Left colon (tissue), 2 donors: ENCODE results near the gene CAVIN2. TPM values are rescaled to one million over a fixed set of nuclear protein-coding genes. Genes with fewer than 3 reads are reported as not detected.

Source experiments
- ATAC-seq: fragments of 200-7000 bp; cut with Tn5 transposase; one replicate; pipeline ENCODE4 v1.9.1; 2020; ENCODE audit warnings: mild to moderate bottlenecking, moderate library complexity
- DNase-seq, 2 donors: peaks; one replicate each; pipeline ENCODE4 v3.0.0-alpha.2; 2020
- intact Hi-C, 2 donors: fragments of 100-400 bp; cut with DNase I in 1 of 2; cut with micrococcal nuclease in 1 of 2; formaldehyde crosslinking; loops; one replicate each; pipeline versions ENCODE4 v1.11.2 to v1.14.0; 2022; cut with DNase I, micrococcal nuclease
- long read RNA-seq: library from polyadenylated mRNA; unstranded; transcript quantifications from one replicate; pipeline ENCODE4 v2.0.0, GENCODE V29; 2021
- total RNA-seq, 2 donors: library from RNA; stranded (reverse); fragmentation: NEBNext Ultra II Directional; extraction: Animal tissue kit (Norgen Biotek cat#: 25700); gene quantifications; one replicate each; pipeline ENCODE4 v1.2.1, GENCODE V29; 2021
- donor health status: DM: no; HTN: no; CAD: no.
- donor health status: DM: yes; HTN: yes; CAD: no.

CAVIN2 gene
- 10 to 100 TPM in 1 of 2 donors, 1 to 10 TPM in 1; 9.6 to 16.2 TPM for total RNA-seq
- long read RNA-seq, transcript CAVIN2-201 (2 exons, 3,229 nt) = major isoform, 43 of 48 reads
- long read RNA-seq, partial matches to known transcripts = 0 of 48 reads
- long read RNA-seq, other reads (novel, unspliced or antisense) = 5 of 48 reads

GRCh38 chr2:191846515-191847476, at the start of gene CAVIN2:
TSS of gene CAVIN2 (minus strand) at chr2:191847088. CDS start at chr2:191846925, 163 bp downstream.
- ATAC-seq (peak; percentile 82), DNase-seq (peak; percentile 45 to 63)
- intact Hi-C loops = no loop called here

- intact Hi-C loops = no loop called here
- ATAC-seq (no peak), DNase-seq (no peak)
Observed at GRCh38 chr2:191895743-191896142, 48.9 kb upstream of the CAVIN2 start.

- ATAC-seq (no peak), DNase-seq (no peak)
- intact Hi-C loops = no loop called here
Observed at GRCh38 chr2:191895195-191895594, 48.3 kb upstream of the CAVIN2 start.

- ATAC-seq (no peak), DNase-seq (no peak)
- intact Hi-C loops = no loop called here
Observed at GRCh38 chr2:191894681-191895147, 47.8 kb upstream of the CAVIN2 start.

GRCh38 chr2:191892391-191892790, 45.5 kb upstream of the CAVIN2 start:
- intact Hi-C loops = no loop called here
- ATAC-seq (no peak), DNase-seq (no peak)

GRCh38 chr2:191891656-191892055, 44.8 kb upstream of the CAVIN2 start:
- intact Hi-C loops = no loop called here
- DNase-seq (no peak), ATAC-seq (no peak)

GRCh38 chr2:191889931-191890330, 43.0 kb upstream of the CAVIN2 start:
- DNase-seq (no peak), ATAC-seq (no peak)
- intact Hi-C loops = no loop called here

GRCh38 chr2:191888400-191889166, 41.7 kb upstream of the CAVIN2 start:
- DNase-seq = no peak
- intact Hi-C loops = no loop called here
- ATAC-seq = no peak

GRCh38 chr2:191885650-191886049, 38.8 kb upstream of the CAVIN2 start:
- ATAC-seq (no peak), DNase-seq (no peak)
- intact Hi-C loops = no loop called here

- ATAC-seq = peak; percentile 58
- DNase-seq = no peak
Observed at GRCh38 chr2:191885098-191885497, 38.2 kb upstream of the CAVIN2 start.

GRCh38 chr2:191881982-191882816, 35.3 kb upstream of the CAVIN2 start:
- no peak for ATAC-seq
- DNase-seq = no peak
- intact Hi-C loops = no loop called here

More at GRCh38 chr2:191885098-191885497, 38.2 kb upstream of the CAVIN2 start:
- intact Hi-C loops = no loop called here

GRCh38 chr2:191878548-191879279, 31.8 kb upstream of the CAVIN2 start:
- DNase-seq = no peak
- no peak for ATAC-seq
- intact Hi-C loops = no loop called here

GRCh38 chr2:191877875-191878274, 31.0 kb upstream of the CAVIN2 start:
- no peak for ATAC-seq
- intact Hi-C loops = no loop called here
- no peak for DNase-seq

- ATAC-seq (no peak), DNase-seq (no peak)
- intact Hi-C loops = no loop called here
Observed at GRCh38 chr2:191875859-191876258, 29.0 kb upstream of the CAVIN2 start.

GRCh38 chr2:191870744-191871143, 23.9 kb upstream of the CAVIN2 start:
- no peak for DNase-seq
- no peak for ATAC-seq
- intact Hi-C loops = no loop called here

- intact Hi-C loops = no loop called here
- no peak for DNase-seq
- ATAC-seq = no peak
Observed at GRCh38 chr2:191869781-191870180, 22.9 kb upstream of the CAVIN2 start.

- ATAC-seq = peak; percentile 56
- DNase-seq = peak in 1 of 2 donors; percentile 61
- intact Hi-C loops = no loop called here
Observed at GRCh38 chr2:191869178-191869577, 22.3 kb upstream of the CAVIN2 start.

- ATAC-seq (no peak), DNase-seq (no peak)
- intact Hi-C loops = no loop called here
Observed at GRCh38 chr2:191867507-191867847, 20.6 kb upstream of the CAVIN2 start.
